VCaP (cell line): ENCODE data around the gene DZIP1L.

Source experiments
- H3K27ac ChIP-seq: fragments of 450-650 bp; 2 replicates; pipeline ENCODE4 v1.5.1; 2017
- CTCF ChIP-seq: fragments of 450-650 bp; conservative IDR thresholded peaks from 2 replicates; pipeline ENCODE4 v1.5.1; 2017; ENCODE audit warnings: mild to moderate bottlenecking, moderate library complexity

The DZIP1L gene

DNA sequence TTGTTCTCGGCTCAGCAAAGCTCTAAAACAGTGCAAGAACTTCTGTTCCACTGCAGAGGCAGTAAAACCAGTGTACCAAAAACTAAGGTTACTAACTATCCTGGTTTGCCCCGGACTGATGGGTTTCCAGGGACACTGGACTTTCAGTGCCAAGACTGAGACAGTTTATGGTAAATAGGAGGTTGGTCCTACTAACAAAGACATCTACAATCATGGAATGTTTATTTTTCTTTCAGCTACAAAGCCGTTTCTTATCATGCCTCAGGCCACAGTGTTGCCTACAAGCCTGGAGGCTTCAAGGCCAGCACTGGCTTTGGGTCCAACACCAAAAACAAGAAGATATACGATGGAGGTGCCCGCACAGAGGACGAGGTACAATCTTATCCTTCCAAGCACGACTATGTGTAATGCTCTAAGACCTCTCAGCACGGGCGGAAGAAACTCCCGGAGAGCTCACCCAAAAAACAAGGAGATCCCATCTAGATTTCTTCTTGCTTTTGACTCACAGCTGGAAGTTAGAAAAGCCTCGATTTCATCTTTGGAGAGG lies 84.6 kb downstream of the DZIP1L start:
- H3K27ac ChIP-seq, result no peak overlapping the region
- TF ChIP-seq CTCF, result no peak

GRCh38 chr3:138027821-138028220 lies 87.6 kb downstream of the DZIP1L start:
- no peak overlapping the region for H3K27ac ChIP-seq
- TF ChIP-seq CTCF, result no peak

DNA sequence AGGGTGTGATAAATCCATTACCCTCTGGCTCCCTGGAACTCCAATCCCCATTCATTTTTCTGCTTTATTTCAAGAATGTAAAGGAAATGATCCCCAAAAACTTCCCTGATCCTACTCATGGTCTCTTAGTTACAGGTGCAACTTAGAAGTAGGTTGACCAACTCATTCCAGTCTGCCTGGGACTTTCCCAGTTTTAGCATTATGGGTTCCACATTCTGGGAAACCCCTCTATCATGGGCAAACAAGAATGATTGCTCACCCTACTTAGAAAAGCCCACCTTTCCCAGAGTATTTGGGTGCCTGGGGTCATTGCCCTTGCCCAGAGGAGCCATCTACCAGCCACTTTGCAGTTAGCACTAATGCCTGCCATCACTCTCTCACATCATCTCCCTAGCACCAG lies 89.9 kb downstream of the DZIP1L start:
- H3K27ac ChIP-seq, result no peak overlapping the region
- TF ChIP-seq CTCF, result no peak

- TF ChIP-seq CTCF, result no peak
These were observed 91.7 kb downstream of the DZIP1L start for GRCh38 chr3:138023754-138024153.

DNA sequence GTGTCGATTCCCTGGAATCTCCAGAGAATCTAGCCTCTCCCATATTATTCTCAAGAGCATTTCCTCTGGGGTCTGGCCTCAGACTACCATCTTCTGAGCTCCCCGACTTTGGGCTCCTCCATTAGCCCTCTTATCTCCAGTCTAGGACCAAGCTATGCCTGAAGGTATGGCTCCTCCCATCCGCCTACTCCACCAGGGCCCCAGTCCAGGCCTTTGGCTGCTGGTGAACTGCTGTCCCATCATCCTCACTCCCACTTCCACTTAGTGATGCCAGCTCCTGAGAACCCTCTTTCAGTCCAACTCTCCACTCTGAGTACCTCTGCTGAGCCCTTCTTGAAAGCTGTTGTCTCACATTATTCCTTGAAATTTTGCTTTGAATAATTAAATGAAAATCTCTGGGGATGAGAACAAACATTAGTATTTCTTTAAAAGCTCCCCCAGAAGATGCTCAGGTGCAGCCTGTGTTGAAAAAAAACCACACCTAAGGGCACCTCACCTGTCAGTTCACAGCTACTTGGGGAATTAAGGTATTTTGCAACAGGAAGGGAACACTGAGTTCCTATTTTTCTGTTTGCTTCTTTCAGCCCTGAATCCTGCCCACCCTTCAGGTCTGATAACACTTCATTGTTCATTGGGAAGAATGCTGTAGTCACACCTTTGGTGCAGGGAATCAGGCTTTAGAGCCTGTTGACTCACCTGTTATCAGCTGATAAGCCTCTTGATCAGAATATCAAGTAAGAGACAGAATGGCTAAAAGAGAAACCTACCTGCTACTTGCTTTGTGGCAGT lies 95.9 kb downstream of the DZIP1L start:
- H3K27ac ChIP-seq, result no peak overlapping the region
- no peak for TF ChIP-seq CTCF

More at GRCh38 chr3:138023754-138024153, 91.7 kb downstream of the DZIP1L start:
- H3K27ac ChIP-seq, result no peak overlapping the region

DNA sequence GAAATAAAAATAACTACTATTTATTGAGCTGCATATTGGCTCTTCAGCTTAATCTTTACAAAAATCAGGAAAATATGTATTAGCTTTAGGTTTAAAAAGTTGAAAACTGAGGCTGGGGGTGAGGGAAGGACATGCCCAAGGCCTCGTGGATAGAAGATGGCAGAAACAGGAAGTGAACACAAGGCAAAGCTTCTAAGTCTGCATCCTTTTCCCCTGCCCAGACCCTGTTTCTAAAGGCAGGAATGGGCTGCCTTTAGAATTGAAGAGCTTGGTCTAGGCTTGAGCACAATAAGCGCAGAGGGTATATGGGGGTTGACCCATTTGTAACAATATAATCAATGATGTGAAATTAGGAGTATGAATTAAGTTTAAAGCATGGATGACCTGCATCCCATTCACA lies 99.3 kb downstream of the DZIP1L start:
- TF ChIP-seq CTCF, result no peak
- no peak overlapping the region for H3K27ac ChIP-seq

DNA sequence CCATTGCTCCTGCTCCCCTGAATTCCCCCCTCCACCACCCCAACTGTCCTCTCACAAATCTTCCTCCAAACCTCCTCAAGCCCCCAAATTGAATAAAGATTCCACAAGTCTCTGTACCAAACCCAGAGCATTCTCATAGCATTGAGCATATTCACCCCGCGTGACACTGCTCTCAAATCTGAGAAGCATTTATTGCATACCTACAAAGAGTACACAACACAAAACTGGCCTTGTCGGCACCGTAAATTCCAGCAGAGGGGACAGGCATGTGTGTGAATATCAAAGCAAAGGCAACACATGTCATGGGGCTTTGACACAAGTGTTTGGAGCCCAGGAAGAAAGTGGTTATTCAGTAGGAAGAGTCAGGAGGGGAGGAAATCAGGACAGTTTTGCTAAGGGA lies 102.9 kb downstream of the DZIP1L start:
- H3K27ac ChIP-seq, result no peak overlapping the region
- TF ChIP-seq CTCF, result no peak
